NCI-H69 (cell line): ENCODE measurements around the gene TTC6.
"Not testable (repeated sequence)": the region's sequence is repeated elsewhere in the genome, so short reads cannot be mapped to it uniquely, and the experiment has no call there.

ENCODE experiments used
- DNase-seq: peaks from one replicate; lab custom pipeline; 2025; lab: John Stamatoyannopoulos, UW

Gene TTC6

GRCh38 chr14:37594971-37595808, at the start of gene TTC6, which contains the start of gene FOXA1:
Gene TTC6, plus strand, starts transcription at chr14:37595629. Its CDS starts 26,436 bp downstream, at chr14:37622065.
Gene FOXA1, minus strand, starts transcription at chr14:37595249. Its CDS starts 277 bp downstream, at chr14:37594972.
- peak; percentile 99 for DNase-seq

- DNase-seq: peak; percentile 96
Measured at GRCh38 chr14:37546621-37547447, 48.6 kb upstream of the TTC6 start.

GRCh38 chr14:37550511-37550910, 44.9 kb upstream of the TTC6 start:
- peak; percentile 41 for DNase-seq

GRCh38 chr14:37551119-37551518, 44.3 kb upstream of the TTC6 start:
- no peak for DNase-seq

DNA sequence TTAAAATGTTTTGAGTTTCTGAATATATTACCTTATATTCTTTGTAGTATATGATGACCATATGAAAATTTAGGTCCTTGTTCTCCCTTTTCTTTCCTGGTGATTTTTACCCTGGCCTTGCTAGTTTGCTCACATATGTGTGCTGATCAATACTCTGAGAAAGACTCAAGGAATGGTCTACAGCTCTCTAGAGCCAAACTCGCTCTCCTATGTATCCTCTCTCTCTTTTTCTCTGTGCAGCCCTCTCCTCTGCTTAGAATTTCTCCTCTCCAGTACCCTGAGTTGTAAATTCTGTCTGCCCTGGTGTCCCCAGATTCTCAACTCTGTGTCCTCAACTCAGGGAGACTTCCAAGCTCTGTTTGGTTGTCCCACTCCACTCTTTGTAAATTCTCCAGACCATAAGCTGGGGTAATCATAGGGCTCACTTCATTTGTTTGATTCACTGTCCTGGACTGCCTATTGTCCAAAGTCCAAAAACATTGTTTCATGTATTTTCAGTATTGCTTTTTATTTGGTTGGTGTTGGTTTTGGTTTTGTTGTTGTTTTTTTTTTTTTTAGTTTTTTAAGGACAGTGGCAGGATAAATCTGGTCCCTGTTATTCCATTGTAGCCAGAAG, 41.4 kb upstream of the TTC6 start:
- DNase-seq: no peak

DNA sequence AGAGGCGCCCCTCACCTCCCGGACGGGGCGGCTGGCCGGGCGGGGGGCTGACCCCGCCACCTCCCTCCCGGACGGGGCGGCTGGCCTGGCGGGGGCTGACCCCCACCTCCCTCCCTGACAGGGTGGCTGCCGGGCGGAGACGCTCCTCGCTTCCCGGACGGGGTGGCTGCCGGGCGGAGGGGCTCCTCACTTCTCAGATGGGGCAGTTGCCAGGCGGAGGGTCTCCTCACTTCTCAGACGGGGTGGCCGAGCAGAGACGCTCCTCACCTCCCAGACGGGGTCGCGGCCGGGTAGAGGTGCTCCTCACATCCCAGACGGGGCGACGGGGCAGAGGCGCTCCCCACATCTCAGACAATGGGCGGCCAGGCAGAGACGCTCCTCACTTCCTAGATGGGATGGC, 39.8 kb upstream of the TTC6 start:
- DNase-seq: not testable (repeated sequence)

DNA sequence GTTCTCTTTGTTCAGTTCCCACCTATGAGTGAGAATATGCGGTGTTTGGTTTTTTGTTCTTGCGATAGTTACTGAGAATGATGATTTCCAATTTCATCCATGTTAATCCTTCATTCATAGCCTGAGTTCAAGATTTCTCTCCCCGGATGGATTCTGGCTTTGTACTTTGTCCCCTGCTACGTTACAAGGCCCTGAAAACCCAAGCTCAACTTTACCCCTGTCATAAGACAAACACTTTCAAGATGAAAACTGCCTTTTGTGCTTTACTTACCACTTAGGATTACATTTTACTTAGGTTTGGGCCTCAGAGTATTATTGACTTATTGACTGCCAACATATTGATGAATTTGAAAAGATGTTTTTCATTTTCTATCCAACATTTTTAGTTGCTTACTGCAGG, 36.7 kb upstream of the TTC6 start:
- no peak for DNase-seq

- DNase-seq: peak; percentile 49
Measured at GRCh38 chr14:37559386-37559785, 36.0 kb upstream of the TTC6 start.

GRCh38 chr14:37563189-37563588, 32.2 kb upstream of the TTC6 start:
- DNase-seq: no peak

DNA sequence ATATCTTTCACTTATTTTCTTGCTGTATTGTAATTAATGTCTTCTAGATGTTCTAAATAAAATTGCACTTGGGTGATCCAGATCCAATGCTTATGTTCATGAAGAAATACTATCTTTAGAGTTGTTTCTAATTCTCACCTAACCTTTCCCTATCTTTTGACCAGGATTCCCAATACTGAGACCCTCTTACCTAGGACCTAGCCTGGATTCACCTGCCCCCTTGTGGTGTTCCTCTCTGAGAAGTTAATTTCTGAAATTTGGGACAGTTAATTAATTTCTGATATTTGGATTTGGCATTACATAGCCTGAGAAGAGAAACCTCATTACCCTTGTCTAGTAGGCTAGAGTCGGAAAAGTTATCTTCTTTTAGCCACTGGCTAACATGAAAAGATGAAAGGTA, 29.9 kb upstream of the TTC6 start:
- DNase-seq: peak; percentile 80

DNA sequence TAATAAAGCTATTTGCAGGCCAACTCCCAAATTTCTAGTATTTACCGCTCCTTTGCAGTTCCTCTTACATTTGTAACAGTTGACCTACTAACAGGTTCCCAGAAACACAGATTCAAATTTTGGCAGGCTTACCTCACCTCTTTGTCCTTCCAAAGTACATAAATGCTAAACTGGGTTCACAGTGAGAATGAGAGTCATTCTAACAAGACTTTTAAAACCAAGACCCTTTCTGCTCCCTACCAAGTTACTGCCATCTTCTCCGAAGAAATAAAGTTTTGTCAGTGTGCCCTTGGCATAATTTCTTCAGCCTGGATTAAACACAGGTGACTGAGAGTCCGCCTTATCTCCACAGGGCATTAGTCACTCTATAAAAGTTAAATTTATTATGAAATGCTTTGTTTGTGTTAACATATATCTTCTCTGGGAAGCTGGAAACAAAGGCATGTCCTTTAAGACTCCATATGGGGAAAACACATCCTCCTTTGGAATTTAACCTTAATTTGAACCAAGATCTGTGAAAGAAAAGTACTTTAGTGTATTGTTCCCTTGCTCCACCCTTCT, 28.5 kb upstream of the TTC6 start:
- DNase-seq: peak; percentile 70

DNA sequence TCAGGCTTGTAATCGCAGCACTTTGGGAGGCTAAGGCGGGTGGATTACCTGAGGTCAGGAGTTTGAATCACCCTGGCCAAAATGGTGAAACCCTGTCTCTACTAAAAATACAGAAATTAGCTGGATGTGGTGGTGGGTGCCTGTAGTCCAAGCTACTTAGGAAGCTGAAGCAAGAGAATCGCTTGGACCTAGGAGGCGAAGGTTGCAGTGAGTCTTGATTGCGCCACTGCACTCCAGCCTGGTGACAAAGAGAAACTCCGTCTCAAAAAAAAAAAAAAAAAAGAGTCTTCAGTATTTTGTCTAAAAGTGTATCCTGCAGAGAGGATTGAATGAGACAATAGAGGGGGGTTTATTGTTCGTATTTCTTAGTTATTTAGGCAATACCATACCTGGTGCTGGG, 25.7 kb upstream of the TTC6 start:
- no peak for DNase-seq

- no peak for DNase-seq
Measured at GRCh38 chr14:37571391-37571790, 24.0 kb upstream of the TTC6 start.

DNA sequence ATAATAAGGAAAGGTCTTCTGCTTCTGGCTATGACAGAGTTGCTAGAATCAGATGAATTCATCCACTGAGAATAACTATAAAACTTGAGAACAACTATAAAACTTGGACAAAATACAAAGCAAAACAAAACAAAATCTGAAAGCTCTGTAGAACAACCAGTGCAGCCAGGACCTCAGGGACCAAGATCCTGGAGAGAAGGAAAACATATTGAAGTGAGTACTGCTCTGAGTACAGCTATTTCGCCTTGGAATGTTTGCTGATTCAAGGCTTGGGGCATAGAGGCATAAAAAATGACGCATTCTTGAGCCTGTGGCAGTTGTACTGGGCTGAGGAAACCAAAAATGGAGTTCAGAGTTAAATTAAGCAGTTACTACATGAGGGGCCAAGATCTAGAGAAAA, 22.1 kb upstream of the TTC6 start:
- no peak for DNase-seq

DNA sequence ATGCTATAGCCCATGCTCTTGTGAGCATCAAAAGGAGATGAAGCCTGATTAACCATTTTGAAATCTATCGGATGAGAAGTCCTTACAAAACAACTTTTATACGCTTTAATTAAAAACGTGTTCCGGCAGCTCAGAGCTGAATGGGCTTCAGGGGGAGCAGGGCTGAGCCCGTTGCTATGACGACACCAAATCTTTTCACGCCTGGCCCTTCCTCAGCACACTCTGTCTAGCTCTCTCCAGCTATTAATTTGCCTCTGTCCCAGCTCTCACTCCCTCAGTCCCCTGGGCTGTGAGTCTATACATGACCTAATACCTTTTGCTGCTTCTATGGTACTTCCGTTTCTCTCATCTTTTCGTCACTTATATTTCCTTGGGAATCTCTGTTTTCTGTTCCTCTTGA, 16.2 kb upstream of the TTC6 start:
- peak; percentile 80 for DNase-seq

DNA sequence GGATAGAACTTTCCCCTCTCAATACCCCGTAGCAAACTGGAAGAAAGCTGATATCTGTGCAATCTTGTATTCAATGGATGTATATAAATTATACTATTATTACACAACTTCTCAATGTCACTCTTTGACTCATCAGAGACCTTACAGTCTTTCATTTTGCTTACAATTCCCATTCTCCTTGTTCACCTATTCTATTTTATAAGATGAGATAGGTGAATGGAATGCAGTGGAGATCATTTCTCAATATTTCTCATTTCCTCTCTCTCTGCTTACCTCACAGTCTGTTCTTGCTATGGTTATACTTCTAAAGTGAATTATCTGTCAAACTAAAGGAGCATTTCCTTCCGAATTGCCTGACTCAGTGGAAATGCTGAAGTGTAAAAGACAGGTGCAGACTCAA, 15.3 kb upstream of the TTC6 start:
- no peak for DNase-seq

GRCh38 chr14:37583358-37584210, 11.8 kb upstream of the TTC6 start:
- peak; percentile 99 for DNase-seq

GRCh38 chr14:37584211-37585100, 11.0 kb upstream of the TTC6 start:
- DNase-seq: peak; percentile 70

DNA sequence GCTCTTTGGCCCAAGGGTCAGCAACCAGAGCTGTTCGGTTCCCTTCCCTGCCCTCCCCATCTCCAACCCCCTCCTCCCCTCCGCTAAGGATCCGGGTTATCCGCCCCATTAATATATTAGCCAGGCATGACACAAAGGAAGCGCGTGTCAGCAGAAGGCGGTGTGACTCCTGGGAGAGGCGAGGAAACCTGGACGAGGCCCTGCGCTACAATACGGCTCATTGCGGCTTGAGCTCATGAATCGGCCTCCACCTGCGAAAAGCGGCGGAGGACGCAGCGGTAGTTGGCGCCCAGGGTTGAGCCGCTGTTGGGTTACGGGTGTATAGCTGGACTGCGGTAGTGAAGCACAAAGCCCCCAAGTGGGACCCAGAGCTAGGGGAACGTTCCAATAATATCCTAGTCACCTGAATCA, 10.3 kb upstream of the TTC6 start:
- DNase-seq: peak; percentile 42
